LNCaP clone FGC (cell line): ENCODE data around the gene PSMD2.
A peak's percentile ranks its signal among the peaks of the same experiment; 100 is the strongest.

Source experiments
- DNase-seq: peaks from one replicate; pipeline ENCODE4 v3.0.0-alpha.2; 2011; ENCODE audit warnings: low read depth
- H3K4me3 ChIP-seq: 2 replicates; pipeline ENCODE4 v1.5.1; 2011; ENCODE audit warnings: mild to moderate bottlenecking, low read depth, low read length, control low read depth
- CTCF ChIP-seq: IDR thresholded peaks from 2 replicates; pipeline ENCODE4 v1.5.1; 2012; ENCODE audit warnings: mild to moderate bottlenecking; ENCODE audit not compliant: control insufficient read depth, insufficient read depth; ENCODE audit errors: extremely low read depth

The PSMD2 gene

GRCh38 chr3:184298759-184299487 lies at the start of gene PSMD2:
TSS of gene PSMD2 (plus strand) at chr3:184299241. CDS start at chr3:184299267, 26 bp downstream.
- TF ChIP-seq CTCF = no peak
- H3K4me3 ChIP-seq = peak within 1 kb of the TSS; percentile 97
- peak; percentile 81 for DNase-seq

- peak within 1 kb of the TSS; percentile 73 for H3K4me3 ChIP-seq
- DNase-seq = peak; percentile 97
- TF ChIP-seq CTCF = peak; percentile 65
Observed at GRCh38 chr3:184249412-184250166, 49.5 kb upstream of the PSMD2 start, which contains the start of gene EEF1AKMT4. TSS of gene EEF1AKMT4 (plus strand) at chr3:184249672. CDS start at chr3:184249695, 23 bp downstream.

- TF ChIP-seq CTCF = peak; percentile 95
- peak overlapping the region; percentile 73 for H3K4me3 ChIP-seq
- DNase-seq = peak; percentile 72
Observed at GRCh38 chr3:184250167-184250828, 48.7 kb upstream of the PSMD2 start.

- H3K4me3 ChIP-seq = no peak overlapping the region
- DNase-seq = no peak
- no peak for TF ChIP-seq CTCF
Observed at GRCh38 chr3:184255291-184256039, 43.6 kb upstream of the PSMD2 start.

GRCh38 chr3:184257083-184257915 lies 41.7 kb upstream of the PSMD2 start:
- DNase-seq = no peak
- TF ChIP-seq CTCF = no peak
- no peak overlapping the region for H3K4me3 ChIP-seq
